Measurements from ENCODE around the gene OTUD7B.

DNA sequence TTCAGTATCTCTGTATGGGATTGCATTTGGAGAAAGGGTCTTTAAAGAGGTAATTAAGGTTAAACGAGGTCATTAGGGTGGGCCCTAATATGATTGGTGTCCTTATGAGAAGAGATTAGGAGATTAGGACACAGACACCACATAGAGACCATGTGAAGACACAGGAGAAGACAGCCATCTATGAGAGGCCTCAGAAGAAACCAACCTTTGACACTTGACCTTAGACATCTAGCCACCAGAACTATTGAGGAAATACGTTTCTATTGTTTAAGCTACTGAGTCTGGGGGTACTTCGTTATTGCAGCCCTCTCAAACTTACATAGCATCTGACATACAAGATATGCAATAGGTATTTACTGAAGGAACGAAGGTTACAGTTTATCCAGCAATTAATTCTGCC lies 49.7 kb upstream of the OTUD7B start:
- TF ChIP-seq, protein P1, sequence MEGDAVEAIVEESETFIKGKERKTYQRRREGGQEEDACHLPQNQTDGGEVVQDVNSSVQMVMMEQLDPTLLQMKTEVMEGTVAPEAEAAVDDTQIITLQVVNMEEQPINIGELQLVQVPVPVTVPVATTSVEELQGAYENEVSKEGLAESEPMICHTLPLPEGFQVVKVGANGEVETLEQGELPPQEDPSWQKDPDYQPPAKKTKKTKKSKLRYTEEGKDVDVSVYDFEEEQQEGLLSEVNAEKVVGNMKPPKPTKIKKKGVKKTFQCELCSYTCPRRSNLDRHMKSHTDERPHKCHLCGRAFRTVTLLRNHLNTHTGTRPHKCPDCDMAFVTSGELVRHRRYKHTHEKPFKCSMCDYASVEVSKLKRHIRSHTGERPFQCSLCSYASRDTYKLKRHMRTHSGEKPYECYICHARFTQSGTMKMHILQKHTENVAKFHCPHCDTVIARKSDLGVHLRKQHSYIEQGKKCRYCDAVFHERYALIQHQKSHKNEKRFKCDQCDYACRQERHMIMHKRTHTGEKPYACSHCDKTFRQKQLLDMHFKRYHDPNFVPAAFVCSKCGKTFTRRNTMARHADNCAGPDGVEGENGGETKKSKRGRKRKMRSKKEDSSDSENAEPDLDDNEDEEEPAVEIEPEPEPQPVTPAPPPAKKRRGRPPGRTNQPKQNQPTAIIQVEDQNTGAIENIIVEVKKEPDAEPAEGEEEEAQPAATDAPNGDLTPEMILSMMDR (IDR thresholded peaks at IDR 0.05), result no peak
- TF ChIP-seq POLR2A (IDR thresholded peaks at IDR 0.05), result no peak

Data from testis (tissue), 2 donors.